OCI-LY1 (cell line): Measurements from ENCODE around the gene EIF4E1B.

Source experiments
- H2AFZ ChIP-seq: fragments of 200-600 bp; sonication (generic), shearing (Covaris generic); 2 replicates; pipeline ENCODE4 v1.6.0; 2014; ENCODE audit warnings: antibody characterized with exemption, mild to moderate bottlenecking, low read length
- H3F3A ChIP-seq: fragments of 200-600 bp; sonication (generic), shearing (Covaris generic); 2 replicates; pipeline ENCODE4 v1.6.0; 2014; ENCODE audit warnings: mild to moderate bottlenecking, antibody characterized with exemption, low read length, moderate library complexity; ENCODE audit not compliant: insufficient read depth
- H3K27ac ChIP-seq: fragments of 200-600 bp; sonication (generic); 2 replicates; pipeline ENCODE4 v1.5.1; 2014; ENCODE audit warnings: low read length, mixed run types, mild to moderate bottlenecking, low read depth; ENCODE audit not compliant: poor library complexity, severe bottlenecking
- H3K27me3 ChIP-seq: fragments of 200-600 bp; sonication (generic); 2 replicates; pipeline ENCODE4 v1.6.0; 2014; ENCODE audit warnings: antibody characterized with exemption, mild to moderate bottlenecking, low read length, moderate library complexity; ENCODE audit not compliant: insufficient read depth
- H3K36me3 ChIP-seq: fragments of 200-600 bp; sonication (generic); 2 replicates; pipeline ENCODE4 v1.6.1; 2014; ENCODE audit warnings: mild to moderate bottlenecking, antibody characterized with exemption, low read length, moderate library complexity, mixed read lengths; ENCODE audit not compliant: insufficient read depth
- H3K4me1 ChIP-seq: fragments of 200-600 bp; sonication (generic); 2 replicates; pipeline ENCODE4 v1.5.1; 2014; ENCODE audit warnings: mild to moderate bottlenecking, low read length, moderate library complexity; ENCODE audit not compliant: insufficient read depth, severe bottlenecking
- H3K4me2 ChIP-seq: fragments of 200-600 bp; sonication (generic), shearing (Covaris generic); 2 replicates; pipeline ENCODE4 v1.6.1; 2014; ENCODE audit warnings: low read length
- H3K4me3 ChIP-seq: fragments of 200-600 bp; sonication (generic); 2 replicates; pipeline ENCODE4 v1.5.1; 2014; ENCODE audit warnings: low read length, low read depth, mild to moderate bottlenecking, mixed read lengths; ENCODE audit not compliant: poor library complexity, severe bottlenecking
- H3K79me2 ChIP-seq: fragments of 200-600 bp; shearing (Covaris generic); 2 replicates; pipeline ENCODE4 v1.6.1; 2016; ENCODE audit warnings: mixed run types, low read length, mixed read lengths; ENCODE audit not compliant: insufficient read depth
- H3K9ac ChIP-seq: fragments of 200-600 bp; sonication (generic), shearing (Covaris generic); 2 replicates; pipeline ENCODE4 v1.6.1; 2014; ENCODE audit warnings: mild to moderate bottlenecking, low read length, mixed read lengths
- H3K9me2 ChIP-seq: fragments of 200-600 bp; sonication (generic), shearing (Covaris generic); 2 replicates; pipeline ENCODE4 v1.6.1; 2014; ENCODE audit warnings: low read depth, mild to moderate bottlenecking, low read length, mixed read lengths
- H3K9me3 ChIP-seq: fragments of 200-600 bp; shearing (Covaris generic); 2 replicates; pipeline ENCODE4 v1.6.1; 2014; ENCODE audit warnings: low read length, mixed read lengths
- H4K20me1 ChIP-seq: fragments of 200-600 bp; sonication (generic), shearing (Covaris generic); 2 replicates; pipeline ENCODE4 v1.6.0; 2016; ENCODE audit warnings: mild to moderate bottlenecking, low read length; ENCODE audit not compliant: insufficient read depth
- EZH2 ChIP-seq: fragments of 200-600 bp; sonication (generic), shearing (Covaris generic); IDR thresholded peaks from 2 replicates; pipeline ENCODE4 v1.8.0; 2017; ENCODE audit warnings: borderline replicate concordance, mixed run types, mild to moderate bottlenecking, antibody characterized with exemption, low read length, moderate library complexity, mixed read lengths
- TF ChIP-seq, protein P1 (sequence below): fragments of 200-600 bp; sonication (generic), shearing (Covaris generic); IDR thresholded peaks from 2 replicates; pipeline ENCODE4 v1.5.1; 2017; ENCODE audit warnings: mild to moderate bottlenecking, antibody characterized with exemption, low read length, moderate library complexity, mixed read lengths

Gene EIF4E1B

DNA sequence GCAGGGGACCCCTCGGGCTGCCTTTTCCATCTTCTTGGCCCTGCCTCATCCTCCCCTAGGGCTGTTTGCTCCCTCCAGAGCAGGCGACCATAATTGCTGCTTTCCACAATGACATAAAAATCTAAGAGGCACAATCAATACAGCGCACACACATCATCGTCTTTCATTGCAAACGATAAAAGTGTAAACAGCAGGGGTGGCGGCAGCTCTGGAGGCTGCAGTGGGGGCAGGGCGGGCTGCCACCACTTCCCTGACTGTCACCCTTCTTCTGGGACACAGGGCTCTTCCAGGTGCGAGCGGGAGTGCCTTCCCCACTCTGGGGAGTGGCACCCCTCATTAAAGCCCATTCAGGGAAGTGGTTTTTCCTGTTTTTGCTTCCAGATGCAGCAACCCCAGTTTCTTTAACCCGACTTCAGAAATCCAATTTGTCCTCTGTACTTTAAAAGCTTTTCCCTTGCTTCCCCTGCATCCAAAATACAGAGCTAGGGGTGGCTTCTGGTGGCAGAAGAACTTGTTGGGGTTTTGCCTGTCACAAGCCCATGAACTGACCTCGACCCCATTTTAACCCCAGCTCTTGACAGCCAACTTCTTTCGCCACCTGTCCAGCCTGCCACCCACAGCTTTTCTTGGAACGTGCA, 62.5 kb downstream of the EIF4E1B start:
- Histone ChIP-seq H3K9ac (no peak overlapping the region), H3K9me3 (no peaks in the 10 kb centered on the region), H3K79me2 (no peaks in the 10 kb centered on the region), H3K4me1 (no peaks in the 10 kb centered on the region), H3K36me3 (no peaks in the 10 kb centered on the region), H3K27me3 (peaks cover 3% of the 10 kb centered on the region; the same call in 1 of the 2 replicates), H3K9me2 (no peaks in the 10 kb centered on the region), H3K4me2 (no peak overlapping the region), H3K4me3 (no peak overlapping the region), H2AFZ (no peak overlapping the region), H3K27ac (no peak overlapping the region), H4K20me1 (no peaks in the 10 kb centered on the region), H3F3A (no peaks in the 10 kb centered on the region)
- TF ChIP-seq EZH2: no peak
- TF ChIP-seq, protein P1, sequence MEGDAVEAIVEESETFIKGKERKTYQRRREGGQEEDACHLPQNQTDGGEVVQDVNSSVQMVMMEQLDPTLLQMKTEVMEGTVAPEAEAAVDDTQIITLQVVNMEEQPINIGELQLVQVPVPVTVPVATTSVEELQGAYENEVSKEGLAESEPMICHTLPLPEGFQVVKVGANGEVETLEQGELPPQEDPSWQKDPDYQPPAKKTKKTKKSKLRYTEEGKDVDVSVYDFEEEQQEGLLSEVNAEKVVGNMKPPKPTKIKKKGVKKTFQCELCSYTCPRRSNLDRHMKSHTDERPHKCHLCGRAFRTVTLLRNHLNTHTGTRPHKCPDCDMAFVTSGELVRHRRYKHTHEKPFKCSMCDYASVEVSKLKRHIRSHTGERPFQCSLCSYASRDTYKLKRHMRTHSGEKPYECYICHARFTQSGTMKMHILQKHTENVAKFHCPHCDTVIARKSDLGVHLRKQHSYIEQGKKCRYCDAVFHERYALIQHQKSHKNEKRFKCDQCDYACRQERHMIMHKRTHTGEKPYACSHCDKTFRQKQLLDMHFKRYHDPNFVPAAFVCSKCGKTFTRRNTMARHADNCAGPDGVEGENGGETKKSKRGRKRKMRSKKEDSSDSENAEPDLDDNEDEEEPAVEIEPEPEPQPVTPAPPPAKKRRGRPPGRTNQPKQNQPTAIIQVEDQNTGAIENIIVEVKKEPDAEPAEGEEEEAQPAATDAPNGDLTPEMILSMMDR: no peak

DNA sequence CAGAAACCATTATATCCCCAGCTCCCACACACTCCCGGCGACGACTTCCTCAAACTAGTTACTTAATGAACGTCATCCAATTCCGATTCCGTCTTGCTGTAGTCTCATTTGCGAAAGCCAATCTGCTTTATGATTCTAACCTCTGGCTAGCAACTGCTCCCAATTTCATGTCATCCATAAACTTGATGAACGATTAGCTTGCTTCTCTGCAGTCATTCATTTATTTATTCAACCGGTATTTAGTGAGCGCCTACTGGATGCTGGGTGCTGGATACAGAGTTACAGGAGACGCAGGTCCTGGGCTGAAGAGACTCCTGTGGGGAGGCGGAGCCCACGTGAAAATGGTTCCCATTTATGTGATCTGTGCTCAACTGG, 63.0 kb downstream of the EIF4E1B start:
- H3K9ac ChIP-seq: no peak overlapping the region
- H3K27ac ChIP-seq: no peak overlapping the region
- H3K4me3 ChIP-seq: no peak overlapping the region
- peaks cover under 1% of the 10 kb centered on the region; the same call in 1 of the 2 replicates for H3K27me3 ChIP-seq
- no peaks in the 10 kb centered on the region for H3K9me2 ChIP-seq
- no peak overlapping the region for H3K4me2 ChIP-seq
- no peaks in the 10 kb centered on the region for H3K9me3 ChIP-seq
- no peaks in the 10 kb centered on the region for H3K79me2 ChIP-seq
- no peaks in the 10 kb centered on the region for H3F3A ChIP-seq
- H2AFZ ChIP-seq: no peak overlapping the region
- no peaks in the 10 kb centered on the region for H3K36me3 ChIP-seq
- TF ChIP-seq, protein P1: no peak
- no peak for TF ChIP-seq EZH2
- H4K20me1 ChIP-seq: no peaks in the 10 kb centered on the region
- no peaks in the 10 kb centered on the region for H3K4me1 ChIP-seq

DNA sequence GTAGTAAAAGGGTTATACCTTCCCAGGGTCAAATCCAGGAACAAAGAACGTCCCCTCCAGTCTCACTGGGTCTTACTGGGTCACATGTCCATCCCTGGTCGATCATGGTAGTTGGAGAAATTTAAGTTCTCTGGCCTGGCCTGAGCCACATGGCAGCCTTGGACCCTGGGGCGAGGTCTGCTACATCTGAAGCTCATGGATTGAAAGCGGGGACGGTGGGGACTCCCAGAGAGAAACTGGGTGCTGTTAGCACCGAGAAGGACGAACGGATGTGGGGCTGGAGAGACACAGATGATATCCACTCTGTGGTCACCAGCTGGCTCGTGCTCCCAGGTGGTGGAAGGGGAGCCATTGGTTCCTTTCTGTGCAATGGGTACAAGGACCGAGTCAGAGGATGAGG, 63.7 kb downstream of the EIF4E1B start:
- Histone ChIP-seq H3F3A (no peaks in the 10 kb centered on the region), H3K4me3 (no peak overlapping the region), H2AFZ (no peak overlapping the region), H3K36me3 (no peaks in the 10 kb centered on the region), H3K9ac (no peak overlapping the region), H3K79me2 (no peaks in the 10 kb centered on the region), H3K4me2 (no peak overlapping the region), H3K27ac (no peak overlapping the region), H4K20me1 (no peaks in the 10 kb centered on the region), H3K9me2 (no peaks in the 10 kb centered on the region), H3K27me3 (no peaks in the 10 kb centered on the region; the same call in 1 of the 2 replicates), H3K9me3 (no peaks in the 10 kb centered on the region), H3K4me1 (no peaks in the 10 kb centered on the region)
- no peak for TF ChIP-seq EZH2
- TF ChIP-seq, protein P1: no peak
